PC-3 (cell line): ENCODE results near the gene CD99L2.

Source experiments
- CTCF ChIP-seq: fragments of 300-600 bp; sonication (generic); conservative IDR thresholded peaks from 2 replicates; pipeline ENCODE4 v1.5.1; 2017; ENCODE audit warnings: antibody characterized with exemption, low read depth, mild to moderate bottlenecking, low read length
- EZH2 ChIP-seq: fragments of 300-600 bp; sonication (generic); IDR thresholded peaks from one replicate; pipeline ENCODE4 v1.6.1; 2017; ENCODE audit warnings: antibody characterized with exemption, mild to moderate bottlenecking, low read length; ENCODE audit not compliant: unreplicated experiment
- EZH2phosphoT487 ChIP-seq: fragments of 300-600 bp; sonication (generic); IDR thresholded peaks from 2 replicates; pipeline ENCODE4 v1.6.1; 2018; ENCODE audit warnings: mild to moderate bottlenecking, antibody characterized with exemption, low read length, borderline replicate concordance

GRCh38 chrX:150856101-150856500 lies 42.4 kb downstream of the CD99L2 start:
- no peak for TF ChIP-seq CTCF
- no peak for TF ChIP-seq EZH2
- TF ChIP-seq EZH2phosphoT487, result no peak
